ENCODE data around the gene HIVEP2. TPM values are rescaled to one million over a fixed set of nuclear protein-coding genes. Genes with fewer than 3 reads are reported as not detected.

HIVEP2 gene
- total RNA-seq, 1 donor from 2014 or later, result 12.3 TPM

DNA sequence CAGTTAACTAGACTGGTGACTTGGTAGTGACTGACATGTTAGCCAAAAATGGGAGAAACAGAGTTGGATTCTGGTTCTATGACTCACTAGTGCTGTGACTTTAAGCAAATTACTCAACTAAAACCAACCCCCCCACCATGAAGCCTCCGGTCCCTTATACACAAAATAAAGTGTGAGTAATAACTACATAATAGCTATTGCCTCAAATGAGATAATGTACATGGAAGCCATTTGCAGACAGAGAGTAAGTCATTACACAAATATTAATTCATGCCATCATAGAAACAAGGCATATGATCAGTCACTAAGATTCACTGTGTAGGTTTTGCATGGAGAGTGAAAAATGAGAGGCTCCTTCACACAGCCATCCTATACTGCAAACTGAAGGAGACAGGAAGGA lies 111.9 kb downstream of the HIVEP2 start:
- DNase-seq (ENCODE audit: low read depth), result peak; percentile 71
- TF ChIP-seq, protein P1, sequence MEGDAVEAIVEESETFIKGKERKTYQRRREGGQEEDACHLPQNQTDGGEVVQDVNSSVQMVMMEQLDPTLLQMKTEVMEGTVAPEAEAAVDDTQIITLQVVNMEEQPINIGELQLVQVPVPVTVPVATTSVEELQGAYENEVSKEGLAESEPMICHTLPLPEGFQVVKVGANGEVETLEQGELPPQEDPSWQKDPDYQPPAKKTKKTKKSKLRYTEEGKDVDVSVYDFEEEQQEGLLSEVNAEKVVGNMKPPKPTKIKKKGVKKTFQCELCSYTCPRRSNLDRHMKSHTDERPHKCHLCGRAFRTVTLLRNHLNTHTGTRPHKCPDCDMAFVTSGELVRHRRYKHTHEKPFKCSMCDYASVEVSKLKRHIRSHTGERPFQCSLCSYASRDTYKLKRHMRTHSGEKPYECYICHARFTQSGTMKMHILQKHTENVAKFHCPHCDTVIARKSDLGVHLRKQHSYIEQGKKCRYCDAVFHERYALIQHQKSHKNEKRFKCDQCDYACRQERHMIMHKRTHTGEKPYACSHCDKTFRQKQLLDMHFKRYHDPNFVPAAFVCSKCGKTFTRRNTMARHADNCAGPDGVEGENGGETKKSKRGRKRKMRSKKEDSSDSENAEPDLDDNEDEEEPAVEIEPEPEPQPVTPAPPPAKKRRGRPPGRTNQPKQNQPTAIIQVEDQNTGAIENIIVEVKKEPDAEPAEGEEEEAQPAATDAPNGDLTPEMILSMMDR (conservative IDR thresholded peaks at IDR 0.05; ENCODE audit: low read depth, low read length), result no peak
- H3K4me3 ChIP-seq (ENCODE audit: low read depth, low read length), result no peak overlapping the region

DNA sequence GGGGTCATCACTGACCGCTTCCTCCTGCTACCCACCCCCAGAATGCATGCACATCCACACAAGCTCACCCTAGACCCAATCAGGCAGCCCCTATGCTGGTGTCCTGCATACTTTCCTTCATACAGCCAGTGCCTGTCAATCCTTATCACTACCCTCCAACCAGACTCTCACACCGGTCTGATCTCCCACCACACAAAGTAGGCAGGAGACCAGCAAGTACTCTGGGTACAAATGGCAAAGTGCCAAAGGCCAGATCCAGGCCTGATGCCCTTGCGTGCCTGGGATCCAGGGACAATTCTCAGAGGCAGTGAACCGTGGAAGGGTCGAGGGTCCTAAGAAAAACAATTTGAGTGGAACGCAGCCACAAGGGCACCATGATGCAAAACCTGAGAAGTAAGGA lies 114.2 kb downstream of the HIVEP2 start:
- H3K4me3 ChIP-seq (ENCODE audit: low read depth, low read length), result no peak overlapping the region
- TF ChIP-seq, protein P1 (conservative IDR thresholded peaks at IDR 0.05; ENCODE audit: low read depth, low read length), result no peak

DNA sequence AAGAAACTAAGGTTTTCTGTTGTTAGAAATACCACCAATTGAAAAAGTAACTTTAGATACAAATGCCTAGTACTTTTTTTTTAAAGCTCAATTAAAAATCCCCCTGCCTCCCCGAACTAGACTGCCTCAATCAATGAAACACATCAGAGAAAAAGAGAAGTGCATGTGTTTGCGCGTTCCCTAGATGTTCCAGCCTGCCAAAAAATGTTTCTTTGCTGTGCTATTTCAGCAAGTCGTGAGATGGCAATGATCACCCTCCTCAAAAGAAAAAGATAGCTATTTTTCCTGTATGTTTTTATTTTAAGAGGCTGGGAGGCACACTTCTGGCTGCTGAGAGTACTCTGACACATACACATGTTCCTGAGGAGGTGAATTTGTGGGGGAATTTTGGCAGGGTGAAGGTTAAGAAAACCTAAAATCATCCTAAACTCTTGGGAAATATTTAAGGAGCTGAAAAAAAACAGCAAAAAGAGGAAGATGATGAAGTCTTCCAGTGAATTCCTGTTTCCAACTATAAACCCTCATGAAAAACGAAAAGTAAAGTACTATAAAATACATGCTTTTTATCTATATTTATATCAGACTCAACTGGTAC lies 114.8 kb downstream of the HIVEP2 start:
- TF ChIP-seq, protein P1 (conservative IDR thresholded peaks at IDR 0.05; ENCODE audit: low read depth, low read length), result no peak
- no peak for DNase-seq (ENCODE audit: low read depth)
- no peak overlapping the region for H3K4me3 ChIP-seq (ENCODE audit: low read depth, low read length)

More for the DNA sequence above, 114.2 kb downstream of the HIVEP2 start:
- DNase-seq (ENCODE audit: low read depth), result no peak

DNA sequence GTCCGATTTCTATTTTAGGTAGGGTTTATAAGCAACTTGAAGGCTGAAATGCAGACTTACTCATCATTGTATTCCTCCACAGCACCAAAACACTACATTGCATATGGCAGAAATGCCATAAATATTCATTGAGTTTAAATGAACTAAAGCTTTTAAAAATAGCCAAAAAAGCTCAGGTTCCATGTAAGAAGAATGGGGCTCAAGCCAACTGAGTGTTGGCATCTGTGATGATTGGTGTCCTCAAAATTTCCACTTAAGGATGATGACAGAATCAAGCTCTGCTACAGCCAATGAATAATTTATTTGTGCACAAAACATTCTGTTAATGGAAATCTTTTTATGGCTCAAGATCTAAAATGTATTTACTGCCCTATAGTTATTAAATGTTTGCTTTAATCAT lies 115.4 kb downstream of the HIVEP2 start:
- no peak overlapping the region for H3K4me3 ChIP-seq (ENCODE audit: low read depth, low read length)
- DNase-seq (ENCODE audit: low read depth), result no peak
- TF ChIP-seq, protein P1 (conservative IDR thresholded peaks at IDR 0.05; ENCODE audit: low read depth, low read length), result no peak

DNA sequence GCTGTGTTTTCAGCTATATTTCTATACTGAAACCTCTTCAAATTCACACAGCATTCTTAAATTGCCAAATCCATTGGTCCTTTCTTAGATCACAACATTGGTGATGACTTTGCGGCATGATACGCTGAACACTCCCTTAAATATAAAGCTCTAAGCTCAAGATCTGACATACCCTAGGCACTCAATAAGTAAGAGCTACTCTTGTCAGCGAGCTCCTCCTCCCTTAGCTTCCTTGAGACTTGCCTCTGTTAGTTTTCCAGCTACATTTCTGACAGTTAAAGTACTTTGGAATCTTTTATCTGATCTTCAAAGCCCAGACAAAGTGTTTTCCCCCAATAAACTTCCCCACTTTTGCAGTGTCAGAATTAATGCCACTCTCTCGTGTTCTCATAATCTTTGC lies 117.0 kb downstream of the HIVEP2 start:
- TF ChIP-seq, protein P1 (conservative IDR thresholded peaks at IDR 0.05; ENCODE audit: low read depth, low read length), result no peak
- no peak for DNase-seq (ENCODE audit: low read depth)
- no peak overlapping the region for H3K4me3 ChIP-seq (ENCODE audit: low read depth, low read length)

DNA sequence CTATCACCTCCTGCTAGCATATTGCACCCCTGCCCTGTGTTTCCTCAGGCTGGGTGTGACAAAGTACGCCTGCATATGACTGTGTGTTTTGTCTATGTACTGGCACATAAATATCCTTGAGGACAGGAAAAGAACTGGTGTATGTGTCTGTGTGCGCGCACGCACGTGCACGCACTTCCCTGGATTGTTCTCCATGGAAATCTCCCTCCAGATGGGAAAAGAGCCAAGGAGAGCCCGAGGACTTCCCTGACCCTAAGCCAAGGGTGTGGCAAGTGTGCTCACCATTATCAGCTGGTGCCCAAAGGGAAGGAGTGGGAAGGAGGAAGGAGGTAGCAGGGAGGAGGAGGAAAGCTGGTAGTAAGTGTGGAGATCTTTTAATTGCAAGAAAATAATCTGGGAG lies 117.6 kb downstream of the HIVEP2 start:
- no peak for DNase-seq (ENCODE audit: low read depth)
- TF ChIP-seq, protein P1 (conservative IDR thresholded peaks at IDR 0.05; ENCODE audit: low read depth, low read length), result no peak
- no peak overlapping the region for H3K4me3 ChIP-seq (ENCODE audit: low read depth, low read length)

DNA sequence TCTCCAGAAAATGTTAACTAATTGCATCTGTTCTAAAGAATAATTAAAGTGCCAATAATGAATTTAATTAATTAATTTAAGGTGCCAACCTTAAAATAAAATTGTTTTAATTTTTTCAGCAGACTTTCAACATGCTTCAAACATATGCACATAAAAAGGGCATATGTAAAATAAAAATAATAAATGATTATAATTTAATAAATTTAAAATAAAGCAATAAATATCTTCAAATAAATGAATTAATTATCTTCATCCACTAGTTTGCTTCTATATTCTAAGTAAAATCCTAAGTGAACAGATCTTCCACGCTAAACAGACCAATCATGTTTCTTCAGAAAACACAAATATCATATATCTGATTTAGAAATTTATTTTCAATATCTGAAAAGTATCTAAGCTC lies 119.2 kb downstream of the HIVEP2 start:
- no peak for DNase-seq (ENCODE audit: low read depth)
- TF ChIP-seq, protein P1 (conservative IDR thresholded peaks at IDR 0.05; ENCODE audit: low read depth, low read length), result no peak
- H3K4me3 ChIP-seq (ENCODE audit: low read depth, low read length), result no peak overlapping the region

All from epithelial cell of proximal tubule (primary cell).